H1 (cell line): Measurements from ENCODE around the gene OSCAR. TPM values are rescaled to one million over a fixed set of nuclear protein-coding genes. Genes with fewer than 3 reads are reported as not detected.

ENCODE experiments used
- CTCF ChIA-PET: fragments of 300-600 bp; sonication (Branson Sonifier 250); formaldehyde crosslinking; loops from one replicate; lab custom pipeline; 2021; ENCODE audit not compliant: partially characterized antibody; lab: Charles Lee
- POLR2A ChIA-PET: fragments of 300-600 bp; sonication (Branson Sonifier 250); formaldehyde crosslinking; loops from one replicate; lab custom pipeline; 2021; ENCODE audit warnings: inconsistent platforms; ENCODE audit not compliant: partially characterized antibody; lab: Charles Lee
- DNase-seq, 2 experiments: peaks; one replicate each; pipeline versions ENCODE4 v3.0.0 to v3.0.0-alpha.2; 2010 to 2022; ENCODE audit warnings: low spot score in 2 of 2, low read depth in 1 of 2, mixed read lengths in 1 of 2
- FAIRE-seq: peaks from 2 replicates; lab custom pipeline; 2011; peaks lifted over from hg19 to GRCh38; lab: Jason Lieb, UNC
- H2AFZ ChIP-seq: 2 replicates; pipeline ENCODE4 v1.8.1; 2012; ENCODE audit warnings: low read length, inconsistent platforms
- H2AK5ac ChIP-seq: 2 replicates; pipeline ENCODE4 v1.6.1; 2013; ENCODE audit warnings: low read depth, low read length
- H2BK120ac ChIP-seq: replicated peaks from 2 replicates; pipeline ENCODE3; 2013; ENCODE audit warnings: low read depth, low read length, inconsistent platforms
- H2BK12ac ChIP-seq: 2 replicates; pipeline ENCODE4 v1.6.1; 2013; ENCODE audit warnings: low read depth, low read length
- H2BK15ac ChIP-seq: 2 replicates; pipeline ENCODE4 v1.6.1; 2013; ENCODE audit warnings: low read length
- H2BK20ac ChIP-seq: 2 replicates; pipeline ENCODE4 v1.6.1; 2013; ENCODE audit warnings: low read length
- H2BK5ac ChIP-seq: 2 replicates; pipeline ENCODE4 v1.6.1; 2013; ENCODE audit warnings: low read depth, low read length
- H3K14ac ChIP-seq: 2 replicates; pipeline ENCODE4 v1.6.1; 2013; ENCODE audit warnings: inconsistent platforms; ENCODE audit not compliant: insufficient read length
- H3K18ac ChIP-seq: 2 replicates; pipeline ENCODE4 v1.6.1; 2013; ENCODE audit warnings: low read length; ENCODE audit errors: extremely low read depth
- H3K23ac ChIP-seq: 2 replicates; pipeline ENCODE4 v1.6.1; 2013; ENCODE audit warnings: inconsistent platforms; ENCODE audit not compliant: insufficient read length
- H3K23me2 ChIP-seq: 2 replicates; pipeline ENCODE4 v1.6.1; 2013; ENCODE audit warnings: low read depth, low read length
- H3K27ac ChIP-seq: 2 replicates; pipeline ENCODE4 v1.6.1; 2011; ENCODE audit warnings: low read depth, low read length, inconsistent platforms
- H3K27me3 ChIP-seq, 4 experiments: replicated peaks in 1 of 4; 1 replicate in 1 of 4; 2 replicates in 3 of 4; pipeline versions ENCODE4 v1.6.1 to v1.8.1; 2011 to 2013; ENCODE audit warnings: low read length in 3 of 4, mild to moderate bottlenecking in 3 of 4, inconsistent platforms in 2 of 4, mixed read lengths in 2 of 4, moderate library complexity in 1 of 4; ENCODE audit not compliant: control insufficient read depth in 3 of 4, insufficient read depth in 3 of 4; ENCODE audit errors: extremely low read depth in 1 of 4
- H3K36me3 ChIP-seq, 4 experiments: 2 replicates each; pipeline versions ENCODE4 v1.6.1 to v1.8.1; 2011 to 2013; ENCODE audit warnings: mild to moderate bottlenecking in 4 of 4, low read length in 3 of 4, moderate library complexity in 2 of 4, control low read depth in 1 of 4, inconsistent platforms in 1 of 4; ENCODE audit not compliant: insufficient read depth in 4 of 4, control insufficient read depth in 2 of 4
- H3K4ac ChIP-seq: replicated peaks from 2 replicates; pipeline ENCODE3; 2013; ENCODE audit warnings: low read length, low read depth, mixed read lengths, inconsistent platforms; ENCODE audit not compliant: insufficient read length
- H3K4me1 ChIP-seq, 4 experiments: replicated peaks in 1 of 4; 1 replicate in 1 of 4; 2 replicates in 3 of 4; pipeline versions ENCODE4 v1.6.1 to v1.8.1; 2011 to 2013; ENCODE audit warnings: low read length in 3 of 4, inconsistent platforms in 2 of 4, mixed read lengths in 1 of 4; ENCODE audit not compliant: insufficient read depth in 4 of 4, control insufficient read depth in 3 of 4
- H3K4me2 ChIP-seq, 2 experiments: 2 replicates each; pipeline versions ENCODE4 v1.6.1 to v1.8.1; 2011 to 2013; ENCODE audit warnings: low read depth in 2 of 2, low read length in 2 of 2, control low read depth in 1 of 2, inconsistent platforms in 1 of 2, mild to moderate bottlenecking in 1 of 2; ENCODE audit not compliant: insufficient read depth in 1 of 2
- H3K4me3 ChIP-seq, 4 experiments: fragments of 200-600, 300-600 bp in 1 of 4; sonication (generic), shearing (Covaris generic), sonication (Bioruptor Twin) in 1 of 4; 2 replicates each; pipeline versions ENCODE4 v1.5.1 to v1.8.1; 2011 to 2016; ENCODE audit warnings: low read length in 4 of 4, low read depth in 3 of 4, control low read depth in 2 of 4, inconsistent platforms in 2 of 4, mild to moderate bottlenecking in 2 of 4, mixed read lengths in 1 of 4, moderate library complexity in 1 of 4; ENCODE audit not compliant: insufficient read depth in 2 of 4; ENCODE audit errors: extremely low read depth in 1 of 4
- H3K56ac ChIP-seq: replicated peaks from 2 replicates; pipeline ENCODE3; 2013; ENCODE audit warnings: low read depth, mild to moderate bottlenecking, mixed read lengths, low read length, inconsistent platforms; ENCODE audit not compliant: insufficient read length
- H3K79me1 ChIP-seq: 2 replicates; pipeline ENCODE4 v1.6.1; 2013; ENCODE audit warnings: low read depth, low read length, control low read depth
- H3K79me2 ChIP-seq, 2 experiments: 2 replicates each; pipeline versions ENCODE4 v1.6.1 to v1.8.1; 2012 to 2013; ENCODE audit warnings: low read length in 2 of 2, mild to moderate bottlenecking in 2 of 2, inconsistent platforms in 1 of 2; ENCODE audit not compliant: insufficient read depth in 2 of 2, control insufficient read depth in 1 of 2
- H3K9ac ChIP-seq, 4 experiments: replicated peaks in 1 of 4; 1 replicate in 1 of 4; 2 replicates in 3 of 4; pipeline versions ENCODE4 v1.6.1 to v1.8.1; 2011 to 2013; ENCODE audit warnings: low read depth in 3 of 4, low read length in 3 of 4, control low read depth in 2 of 4, mild to moderate bottlenecking in 2 of 4, moderate library complexity in 2 of 4, inconsistent platforms in 1 of 4; ENCODE audit errors: extremely low read depth in 1 of 4
- H3K9me3 ChIP-seq, 2 experiments: 2 replicates each; pipeline versions ENCODE4 v1.6.1 to v1.8.1; 2012 to 2013; ENCODE audit warnings: mild to moderate bottlenecking in 2 of 2, moderate library complexity in 2 of 2, control low read depth in 1 of 2, inconsistent platforms in 1 of 2, low read depth in 1 of 2, low read length in 1 of 2, mixed read lengths in 1 of 2; ENCODE audit not compliant: insufficient read depth in 2 of 2
- H4K20me1 ChIP-seq, 2 experiments: replicated peaks in 1 of 2; 2 replicates each; pipeline versions ENCODE3 to v1.8.1; 2011 to 2013; ENCODE audit warnings: inconsistent platforms in 2 of 2, low read length in 2 of 2, mild to moderate bottlenecking in 1 of 2; ENCODE audit not compliant: insufficient read depth in 2 of 2, control insufficient read depth in 1 of 2
- H4K5ac ChIP-seq: 2 replicates; pipeline ENCODE4 v1.6.1; 2013; ENCODE audit warnings: low read length, low read depth, mixed read lengths, inconsistent platforms; ENCODE audit not compliant: insufficient read length
- H4K8ac ChIP-seq: 2 replicates; pipeline ENCODE4 v1.8.0; 2013; ENCODE audit warnings: mild to moderate bottlenecking, moderate library complexity, low read length, inconsistent platforms; ENCODE audit not compliant: insufficient read depth; ENCODE audit errors: extremely low read depth
- H4K91ac ChIP-seq: replicated peaks from 2 replicates; pipeline ENCODE3; 2013; ENCODE audit warnings: low read length, mixed read lengths, inconsistent platforms; ENCODE audit not compliant: insufficient read length
- WGBS, 2 experiments: shearing (Covaris generic) in 1 of 2; methylation state at CpG; one replicate each; pipeline versions ENCODE4 v1.1.6 to v1.1.7; 2013 to 2015; ENCODE audit warnings: low lambda C conversion rate in 2 of 2, mixed read lengths in 2 of 2, inconsistent platforms in 1 of 2, low coverage in 1 of 2, missing lambda C conversion rate in 1 of 2; ENCODE audit not compliant: insufficient replicate concordance in 2 of 2, insufficient coverage in 1 of 2, insufficient read length in 1 of 2; ENCODE audit errors: extremely low coverage in 1 of 2, missing lambda C conversion rate in 1 of 2; 5-methylcytosine and 5-hydroxymethylcytosine counted together
- polyA plus RNA-seq, 7 experiments: library from polyadenylated mRNA; depleted of rRNA in 3 of 7; stranded (reverse) in 5 of 7; unstranded in 2 of 7; fragments of >200 nt in 5 of 7; fragments of 200-250 nt in 2 of 7; gene quantifications; 1 replicate in 5 of 7; 2 replicates in 1 of 7; 4 replicates in 1 of 7; pipeline versions ENCODE4 v1.2.1 to v1.2.3, GENCODE V29; 2011 to 2013; ENCODE audit warnings: missing spikeins in 2 of 7, mixed read lengths in 2 of 7
- total RNA-seq: library from RNA; stranded (reverse); fragmentation: NEBNext Ultra II Directional; extraction: Animal tissue kit (Norgen Biotek cat#: 25700); gene quantifications from 2 replicates; pipeline ENCODE4 v1.2.1, GENCODE V29; 2021

Gene OSCAR
- total and polyA plus RNA-seq, 2 of the 8 experiments (the other 6 are each of a cell fraction or from before 2014, with no cell fraction given) = 1.1 TPM

DNA sequence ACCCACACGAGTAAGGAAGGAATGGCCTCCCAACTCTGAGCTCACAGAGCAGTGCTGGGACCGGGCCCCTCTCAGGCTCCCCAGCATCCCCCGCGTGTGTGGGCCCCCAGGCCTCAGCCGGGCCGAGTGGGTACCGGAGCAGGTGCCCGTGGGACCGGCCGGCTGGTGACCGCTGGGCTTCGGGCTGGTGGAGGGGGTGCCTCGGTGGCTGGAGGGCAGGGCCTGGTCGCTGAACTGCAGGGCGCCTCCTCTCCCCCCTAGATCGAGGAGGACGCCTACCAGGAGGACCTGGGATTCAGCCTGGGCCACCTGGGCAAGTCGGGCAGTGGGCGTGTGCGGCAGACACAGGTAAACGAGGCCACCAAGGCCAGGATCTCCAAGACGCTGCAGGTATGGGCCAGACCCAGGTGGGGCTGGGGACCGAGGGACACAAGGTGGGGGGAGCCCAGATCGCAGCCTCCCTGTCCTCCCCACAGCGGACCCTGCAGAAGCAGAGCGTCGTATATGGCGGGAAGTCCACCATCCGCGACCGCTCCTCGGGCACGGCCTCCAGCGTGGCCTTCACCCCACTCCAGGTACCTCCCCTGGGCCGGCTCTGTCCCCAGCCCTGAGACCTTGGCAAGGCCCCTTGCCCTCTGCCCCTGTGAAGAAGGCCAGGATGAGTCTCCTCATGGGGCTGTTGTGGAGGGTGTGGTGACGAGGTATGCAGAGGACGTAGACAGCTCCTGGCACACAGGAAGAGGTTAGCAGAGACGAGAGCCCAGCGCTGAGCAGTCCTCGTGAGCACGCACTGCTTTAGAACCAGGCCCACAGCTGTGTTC lies 28.4 kb upstream of the OSCAR start:
- FAIRE-seq (no peak), DNase-seq (no peak)
- no peaks in the 10 kb centered on the region for H3K79me1 ChIP-seq
- ChIA-PET CTCF (interaction anchor here (0.9 kb wide), 1 partner anchor 14 kb away, joined by 3 read pairs; no protein-coding TSS in a partner anchor), POLR2A (interaction anchor here (0.6 to 1.6 kb wide), 5 partner anchors 7 to 13 kb away, joined by 3 to 8 read pairs (median 4); partner anchors contain the start of genes CNOT3, PRPF31 and TFPT)
- H3K79me2 ChIP-seq = no peaks in the 10 kb centered on the region
- H4K91ac ChIP-seq = no peak overlapping the region
- H2BK5ac ChIP-seq = no peak overlapping the region
- no peaks in the 10 kb centered on the region for H3K27me3 ChIP-seq
- H2BK15ac ChIP-seq = no peak overlapping the region
- H2AK5ac ChIP-seq = no peak overlapping the region
- H3K4ac ChIP-seq = no peak overlapping the region
- H2AFZ ChIP-seq = no peak overlapping the region
- peaks cover 3% of the 10 kb centered on the region; the same call in 1 of the 2 replicates for H3K23me2 ChIP-seq
- no peak overlapping the region for H3K14ac ChIP-seq
- H4K8ac ChIP-seq = no peak overlapping the region; the same call in 1 of the 2 replicates
- 94% methylated on average over 27 of the region's 41 CpGs; no CpG with 5 or more reads in 1 of the 2 experiments for WGBS, 2 experiments
- no peak overlapping the region for H2BK120ac ChIP-seq
- peaks cover 0 to 7% of the 10 kb centered on the region in 2 experiments for H4K20me1 ChIP-seq
- H2BK20ac ChIP-seq = no peak overlapping the region
- H4K5ac ChIP-seq = no peak overlapping the region
- H3K23ac ChIP-seq = no peak overlapping the region
- H3K18ac ChIP-seq = no peak overlapping the region
- no peak overlapping the region for H3K56ac ChIP-seq
- H3K36me3 ChIP-seq = peaks cover 17 to 70% (median 33%) of the 10 kb centered on the region in 4 experiments
- no peak overlapping the region for H2BK12ac ChIP-seq
- no peak overlapping the region for H3K27ac ChIP-seq
- no peak overlapping the region for H3K9ac ChIP-seq
- H3K4me3 ChIP-seq = no peak overlapping the region
- H3K4me1 ChIP-seq = no peaks in the 10 kb centered on the region
- no peak overlapping the region for H3K4me2 ChIP-seq
- H3K9me3 ChIP-seq = peaks cover 3 to 10% of the 10 kb centered on the region in 2 experiments; a peak in 3 of 4 replicates
